DMS 273 treated with DMSO at 0.1 percent for 48 hours (cell line): ENCODE measurements around the gene IPCEF1.
"Not testable (repeated sequence)": the region's sequence is repeated elsewhere in the genome, so short reads cannot be mapped to it uniquely, and the experiment has no call there.

Experiments
- DNase-seq: peaks from one replicate; lab custom pipeline; 2025; lab: John Stamatoyannopoulos, UW

IPCEF1 gene

GRCh38 chr6:154334147-154334546, 22.5 kb downstream of the IPCEF1 start:
- DNase-seq, result not testable (repeated sequence)

- DNase-seq, result no peak
Observed at GRCh38 chr6:154331750-154332149, 24.9 kb downstream of the IPCEF1 start.

- DNase-seq, result no peak
Observed at GRCh38 chr6:154329350-154330170, 27.0 kb downstream of the IPCEF1 start.

- not testable (repeated sequence) for DNase-seq
Observed at GRCh38 chr6:154327313-154327712, 29.3 kb downstream of the IPCEF1 start.

GRCh38 chr6:154325142-154325541, 31.5 kb downstream of the IPCEF1 start:
- no peak for DNase-seq

- DNase-seq, result no peak
Observed at GRCh38 chr6:154320181-154320580, 36.4 kb downstream of the IPCEF1 start.

- DNase-seq, result no peak
Observed at GRCh38 chr6:154319231-154319858, 37.3 kb downstream of the IPCEF1 start.

GRCh38 chr6:154318721-154319120, 37.9 kb downstream of the IPCEF1 start:
- DNase-seq, result no peak

DNA sequence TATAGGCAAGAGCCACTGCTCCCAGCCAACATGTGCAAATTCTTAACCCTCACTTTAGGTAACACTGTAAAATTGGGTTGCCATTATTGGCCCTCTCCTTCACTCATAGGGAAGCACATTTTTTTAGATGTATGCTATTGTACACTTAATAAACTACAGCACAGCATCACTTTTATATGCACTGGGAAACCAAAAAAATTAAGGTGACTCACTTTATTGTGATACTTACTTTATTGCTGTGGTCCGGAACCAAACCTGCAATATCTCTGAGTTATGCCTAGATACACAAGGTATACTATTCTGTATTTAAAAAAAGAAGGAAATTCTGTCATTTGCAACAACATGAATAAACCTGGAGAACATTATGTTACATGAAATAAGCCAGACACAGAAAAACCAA, 40.5 kb downstream of the IPCEF1 start:
- DNase-seq, result no peak

DNA sequence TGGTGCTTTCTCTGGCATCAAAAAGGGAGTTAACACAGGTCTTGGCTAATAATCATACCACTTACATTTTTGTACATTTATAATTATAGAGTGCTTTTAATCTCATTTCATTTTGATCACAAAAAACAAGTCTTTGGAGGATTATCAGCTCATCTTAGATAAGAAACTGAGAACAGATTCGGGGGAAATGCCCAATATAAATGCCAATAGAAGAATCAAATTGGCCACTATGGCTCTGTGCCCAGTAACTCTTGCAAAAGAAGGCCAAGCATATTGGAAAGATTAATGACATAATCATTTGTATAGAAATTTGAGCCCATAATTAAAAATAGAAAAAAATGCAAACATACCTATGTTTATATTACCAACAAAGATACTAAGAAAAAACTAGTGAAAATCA, 42.5 kb downstream of the IPCEF1 start:
- DNase-seq, result no peak

GRCh38 chr6:154308986-154309385, 47.6 kb downstream of the IPCEF1 start:
- no peak for DNase-seq

- no peak for DNase-seq
Observed at GRCh38 chr6:154307696-154308425, 48.7 kb downstream of the IPCEF1 start.

GRCh38 chr6:154307147-154307546, 49.5 kb downstream of the IPCEF1 start:
- DNase-seq, result not testable (repeated sequence)

GRCh38 chr6:154306696-154307095, 49.9 kb downstream of the IPCEF1 start:
- DNase-seq, result no peak

- DNase-seq, result no peak
Observed at GRCh38 chr6:154304191-154304590, 52.4 kb downstream of the IPCEF1 start.

GRCh38 chr6:154303642-154304041, 53.0 kb downstream of the IPCEF1 start:
- not testable (repeated sequence) for DNase-seq

DNA sequence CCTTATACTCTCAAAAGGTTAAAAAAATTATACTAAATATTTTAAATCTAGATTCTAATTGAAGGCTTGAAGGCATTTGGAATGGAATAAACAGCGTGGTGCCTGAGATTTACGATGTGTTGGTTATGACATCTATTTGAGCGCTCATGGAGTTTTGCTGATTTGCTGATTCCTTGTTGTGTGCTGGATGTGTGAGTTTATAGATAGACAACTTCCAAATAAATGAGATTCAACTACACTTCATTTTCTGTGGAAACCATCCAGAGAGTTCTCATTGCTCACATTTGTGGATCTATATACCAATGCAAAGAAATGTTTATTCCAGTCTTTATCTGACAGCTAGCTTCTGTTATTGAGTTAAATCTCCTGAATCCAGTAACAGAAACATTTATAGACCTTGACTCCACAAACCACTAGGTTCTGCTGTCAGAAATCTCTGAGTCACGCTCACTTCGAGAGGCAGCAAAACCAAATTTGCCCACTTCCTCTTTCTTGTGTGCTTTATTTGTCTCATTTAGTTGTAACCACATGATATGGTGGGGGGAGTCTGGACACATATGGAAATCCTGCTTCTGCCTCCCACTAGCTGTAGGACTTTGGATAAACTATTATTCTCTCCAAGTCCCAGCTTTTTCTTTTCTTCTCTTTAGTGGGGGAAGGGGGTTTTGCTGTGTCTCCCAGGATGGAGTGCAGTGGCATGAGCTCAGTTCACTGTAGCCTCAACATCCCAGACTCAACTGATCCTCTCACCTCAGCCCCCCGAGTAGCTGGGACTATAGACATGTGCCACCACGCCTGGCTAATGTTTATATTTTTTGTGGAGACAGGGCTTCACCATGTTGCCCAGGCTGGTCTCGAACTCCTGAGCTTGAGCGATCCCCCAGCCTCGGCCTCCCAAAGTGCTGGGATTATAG, 54.5 kb downstream of the IPCEF1 start:
- no peak for DNase-seq

GRCh38 chr6:154301086-154301625, 55.4 kb downstream of the IPCEF1 start:
- no peak for DNase-seq

GRCh38 chr6:154298297-154298696, 58.3 kb downstream of the IPCEF1 start:
- no peak for DNase-seq

- no peak for DNase-seq
Observed at GRCh38 chr6:154297721-154298120, 58.9 kb downstream of the IPCEF1 start.

DNA sequence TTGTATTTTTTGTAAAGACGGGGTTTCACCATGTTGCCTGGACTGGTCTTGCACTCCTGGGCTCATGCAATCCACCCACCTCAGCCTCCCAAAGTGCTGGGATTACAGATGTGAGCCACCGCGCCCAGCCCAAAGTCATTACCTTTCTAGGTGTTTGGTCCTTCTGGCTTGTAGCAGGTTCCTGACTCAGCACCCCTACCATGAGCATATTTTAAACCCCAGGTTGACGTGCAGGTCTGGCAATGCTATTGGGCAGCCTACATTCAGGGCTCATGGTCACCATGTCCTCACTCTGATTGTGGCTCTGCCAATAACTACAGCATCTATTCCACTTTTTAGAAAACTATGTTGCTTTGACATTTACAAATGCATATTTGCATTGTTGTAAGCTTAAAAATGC, 59.4 kb downstream of the IPCEF1 start:
- DNase-seq, result no peak

DNA sequence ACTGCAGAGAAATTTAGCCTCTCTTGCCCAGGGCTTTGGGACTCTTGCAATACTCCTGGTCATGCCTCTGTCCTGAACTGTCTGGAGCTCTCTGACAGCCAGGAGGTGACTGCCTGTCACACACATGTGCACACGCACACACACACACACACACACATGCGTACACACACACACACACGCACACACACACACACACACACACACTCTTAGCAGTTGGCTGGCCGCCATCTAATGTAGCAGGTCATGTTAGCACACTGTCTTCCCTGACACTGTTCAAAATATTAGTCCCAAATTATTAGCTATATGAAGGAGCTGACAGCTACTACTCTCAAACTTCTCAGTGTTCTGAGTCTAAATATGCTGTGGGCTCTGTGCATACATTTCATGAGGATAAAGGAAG, 60.9 kb downstream of the IPCEF1 start:
- DNase-seq, result no peak
